NCI-H1417 (cell line): ENCODE data around the gene FNDC1.

Experiments used
- DNase-seq, 3 experiments: peaks; one replicate each; lab custom pipeline; 2025; lab: John Stamatoyannopoulos, UW

Gene FNDC1

DNA sequence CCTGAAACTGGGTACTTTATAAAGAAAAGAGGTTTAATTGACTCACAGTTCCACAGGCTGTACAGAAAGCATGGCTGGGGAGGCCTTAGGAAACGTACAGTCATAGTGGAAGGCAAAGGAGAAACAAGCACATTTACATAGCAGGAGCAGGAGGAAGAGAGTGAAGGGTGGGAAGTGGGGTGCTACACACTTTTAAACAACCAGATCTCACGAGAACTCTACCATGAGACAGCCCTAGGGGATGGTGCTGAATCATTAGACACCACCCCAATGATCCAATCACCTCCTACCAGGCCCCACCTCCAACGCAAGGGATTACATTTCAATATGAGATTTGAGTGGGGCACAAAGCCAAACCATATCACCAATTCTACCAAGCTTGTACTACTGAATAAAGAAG lies 7.4 kb upstream of the FNDC1 start:
- no peak for DNase-seq

DNA sequence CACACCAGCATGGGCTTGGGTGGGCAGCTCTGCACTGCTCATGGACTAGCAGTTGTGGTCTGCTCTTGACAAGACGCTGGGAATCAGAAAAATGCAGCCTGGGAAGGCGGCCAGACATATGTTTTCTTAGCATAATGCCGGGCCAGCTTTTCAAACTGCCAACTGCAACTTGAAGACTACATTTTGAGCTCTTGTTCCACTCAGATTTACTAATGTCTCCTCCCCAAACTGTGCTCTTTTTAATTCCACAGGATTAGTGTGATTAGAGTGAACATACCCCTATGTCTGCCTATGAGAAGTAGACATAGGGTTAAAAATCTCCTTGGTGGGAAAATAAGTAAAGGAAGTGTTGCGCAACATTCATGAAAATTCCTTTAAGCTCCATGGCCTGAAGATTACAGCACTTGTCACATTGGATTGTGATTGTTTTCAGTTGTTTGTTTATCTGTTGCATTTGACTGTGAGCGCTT lies 5.3 kb upstream of the FNDC1 start:
- DNase-seq = no peak

DNA sequence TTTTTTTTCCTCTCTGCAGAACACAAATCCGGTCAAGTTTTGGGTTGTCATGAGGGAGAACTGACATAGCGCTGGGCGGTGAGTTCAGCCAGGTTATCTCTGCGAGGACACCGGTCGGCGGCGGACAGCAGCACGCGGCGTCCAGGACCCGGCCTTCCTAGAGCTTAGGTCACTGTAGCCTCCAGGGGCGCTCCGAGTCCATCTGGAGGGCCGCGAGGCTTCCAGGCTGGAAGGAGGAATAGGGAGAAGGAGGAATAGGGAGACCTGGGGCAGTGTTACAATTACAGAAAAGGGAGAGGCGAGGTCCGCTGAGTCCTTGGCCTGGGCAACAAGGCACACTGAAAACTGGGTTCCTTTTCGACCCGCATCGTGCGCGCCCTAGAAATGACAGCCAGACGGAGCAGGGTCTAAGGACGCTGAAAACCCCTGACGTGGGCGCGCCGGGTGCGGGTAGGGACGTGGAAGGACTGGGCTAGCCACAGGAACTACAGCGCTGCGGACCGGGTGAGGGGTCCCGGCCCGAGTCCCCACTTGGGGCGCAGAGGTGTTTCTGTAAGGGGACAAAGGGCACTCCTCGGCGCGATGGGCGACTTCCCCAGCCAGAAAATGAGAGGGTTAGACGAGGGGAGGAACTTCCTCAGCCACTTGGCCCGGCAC lies 536 bp upstream of the FNDC1 start:
- no peak for DNase-seq

DNA sequence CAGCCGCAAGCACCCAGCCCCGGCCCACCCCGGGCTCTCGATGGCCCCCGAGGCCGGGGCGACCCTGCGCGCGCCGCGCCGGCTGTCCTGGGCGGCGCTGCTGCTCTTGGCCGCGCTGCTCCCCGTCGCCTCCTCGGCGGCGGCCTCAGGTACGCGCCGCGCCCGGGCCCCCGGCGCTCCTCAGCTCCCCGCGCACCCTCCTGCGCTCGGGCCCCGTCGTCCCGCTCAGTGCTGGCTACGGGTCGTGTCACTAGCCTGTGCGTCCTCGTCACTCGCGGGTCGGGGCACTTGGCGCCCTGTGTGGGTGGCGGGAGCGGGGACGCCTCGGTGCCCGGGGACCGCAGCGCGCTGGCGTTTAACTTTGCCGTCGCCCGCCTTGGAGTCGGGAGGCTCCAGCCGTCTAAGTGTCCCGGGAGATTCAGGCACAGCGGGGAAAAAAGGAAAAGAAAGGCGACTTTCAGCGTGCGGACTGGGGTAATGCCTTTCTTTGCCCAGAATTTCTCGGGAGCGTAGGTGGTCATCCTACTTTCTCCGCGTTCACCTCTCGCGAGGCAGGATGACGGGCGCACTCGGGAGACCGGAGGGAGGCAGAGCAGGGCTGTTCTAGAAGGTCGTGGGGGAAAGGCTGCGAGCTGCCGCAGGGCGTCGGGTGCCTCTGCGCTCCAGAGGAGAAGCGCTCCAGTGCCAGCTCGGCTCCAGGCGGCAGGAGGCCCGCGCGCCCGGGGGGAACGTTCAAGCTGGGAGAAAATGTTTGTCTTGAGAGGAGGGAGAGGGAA lies 545 bp downstream of the FNDC1 start:
- DNase-seq = peak in 1 of 3 experiments; percentile 11

DNA sequence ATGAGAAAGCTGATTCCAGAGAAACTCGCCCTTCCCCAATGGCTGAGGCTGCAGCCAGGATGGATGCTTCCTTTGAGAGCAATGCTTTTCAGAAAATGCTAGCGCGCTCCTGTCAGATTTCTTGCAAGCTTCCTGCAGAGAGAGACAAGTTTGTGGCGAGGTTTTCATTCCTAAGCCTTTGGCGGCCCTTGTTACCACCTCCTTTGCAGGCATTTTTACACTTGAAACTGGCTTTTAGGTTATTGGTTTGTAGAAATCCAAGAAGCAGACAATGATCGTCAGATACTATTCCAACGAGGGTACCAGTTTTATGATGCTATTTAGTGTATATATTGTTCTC lies 1.1 kb downstream of the FNDC1 start:
- no peak for DNase-seq

DNA sequence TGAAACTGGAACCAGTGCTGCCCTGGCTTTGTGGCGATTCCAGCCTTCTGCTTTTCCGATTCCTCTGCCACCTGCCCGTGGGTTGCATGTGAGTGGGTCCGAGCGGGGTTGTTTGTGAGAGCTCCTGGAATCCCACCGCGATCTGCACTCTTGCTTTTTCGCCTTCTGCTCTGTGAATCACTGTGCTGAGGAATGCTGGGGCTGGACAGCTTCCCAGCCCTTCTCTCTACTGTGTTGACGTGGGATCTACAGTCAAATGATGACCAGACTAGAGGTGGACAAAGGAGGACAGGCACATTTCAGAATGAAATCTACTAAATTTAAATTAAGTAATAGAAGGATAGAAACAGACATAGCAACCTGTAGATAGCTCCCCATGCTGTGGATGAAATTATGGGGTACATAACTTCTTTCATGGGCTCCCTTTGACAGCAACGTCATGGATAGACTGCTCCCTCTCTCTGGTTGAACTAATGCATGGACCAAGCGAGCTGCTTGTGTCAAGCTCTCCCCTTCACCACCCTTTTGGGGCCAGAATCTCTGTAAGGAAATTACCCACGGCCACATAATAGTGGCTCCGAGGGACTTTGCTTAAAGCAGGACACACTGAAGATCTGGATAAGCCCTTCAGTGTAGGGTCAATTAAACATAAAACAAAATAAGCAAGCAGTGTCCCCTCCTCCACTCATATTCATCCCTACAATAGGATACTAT lies 2.0 kb downstream of the FNDC1 start:
- DNase-seq = no peak

DNA sequence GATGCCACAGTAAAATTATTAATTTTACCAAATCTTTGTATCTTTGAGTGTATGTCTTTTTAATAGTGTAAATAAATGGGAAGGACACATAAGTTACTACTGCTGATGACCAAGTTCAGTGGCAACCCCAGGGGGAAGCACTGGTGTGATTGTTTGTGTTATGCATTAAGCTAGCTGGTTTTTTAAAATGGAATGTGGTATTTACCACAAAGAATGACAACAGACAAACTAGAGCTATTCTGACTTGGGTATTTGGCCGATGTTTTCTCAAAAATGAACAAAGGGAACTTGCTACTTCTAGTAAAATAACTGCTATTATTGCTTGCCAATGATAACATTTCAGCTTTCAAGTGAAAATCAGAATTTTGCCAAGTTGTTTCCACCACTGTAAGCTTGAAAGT lies 2.9 kb downstream of the FNDC1 start:
- DNase-seq = no peak

DNA sequence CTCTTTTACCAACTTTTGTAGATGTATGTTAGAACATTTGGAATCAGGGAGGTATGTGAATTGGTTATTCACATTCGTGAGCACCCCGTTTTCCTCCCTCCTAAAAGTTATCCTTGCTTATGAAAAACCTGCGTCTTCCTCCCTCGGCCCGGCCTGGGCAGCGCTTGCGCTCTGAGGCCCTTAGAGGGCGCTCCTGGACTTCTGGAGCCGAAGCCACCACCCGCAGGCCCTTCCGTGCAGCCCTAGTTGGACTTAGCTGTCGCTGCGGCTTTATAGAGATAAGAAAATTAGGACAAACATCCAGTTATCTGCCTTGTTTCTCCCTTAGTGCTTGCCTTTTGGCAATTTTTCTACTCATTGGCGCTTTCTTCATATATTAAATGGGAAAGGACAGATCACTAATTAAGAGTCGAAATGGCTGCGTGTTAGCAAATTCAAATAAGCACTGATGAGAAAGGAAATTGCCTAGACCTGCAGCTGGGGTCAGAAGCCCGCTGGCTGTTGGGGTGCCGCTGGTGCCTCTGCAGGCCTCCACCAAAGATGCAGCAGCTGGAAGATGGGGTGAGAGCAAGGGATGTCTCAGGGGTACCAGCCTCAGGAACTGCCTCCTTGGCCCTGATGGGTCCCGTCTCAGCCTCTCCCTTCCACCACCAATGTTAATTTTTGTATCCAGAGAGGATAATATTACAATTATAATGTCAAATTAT lies 5.2 kb downstream of the FNDC1 start:
- DNase-seq = peak; percentile 58 to 81 (median 72)

DNA sequence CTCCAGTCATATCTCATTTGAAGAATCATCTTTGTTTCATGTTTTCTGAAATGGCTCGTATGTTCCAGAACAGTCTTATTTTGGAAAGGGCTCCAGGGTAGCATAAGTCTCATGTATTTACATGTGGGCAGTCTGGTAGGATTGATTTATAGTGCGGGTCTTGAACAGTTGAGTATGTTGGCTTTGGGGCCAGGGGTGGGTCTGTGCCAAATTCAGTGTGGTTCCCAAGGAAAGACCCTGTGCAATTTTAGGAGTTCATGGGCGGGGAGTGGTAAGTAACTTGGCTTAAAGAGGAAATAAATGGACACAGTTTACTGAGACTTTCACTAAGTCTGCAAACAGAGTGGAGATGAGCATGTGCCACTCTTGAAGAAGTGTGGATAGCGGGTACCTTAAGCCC lies 7.7 kb downstream of the FNDC1 start:
- no peak for DNase-seq

DNA sequence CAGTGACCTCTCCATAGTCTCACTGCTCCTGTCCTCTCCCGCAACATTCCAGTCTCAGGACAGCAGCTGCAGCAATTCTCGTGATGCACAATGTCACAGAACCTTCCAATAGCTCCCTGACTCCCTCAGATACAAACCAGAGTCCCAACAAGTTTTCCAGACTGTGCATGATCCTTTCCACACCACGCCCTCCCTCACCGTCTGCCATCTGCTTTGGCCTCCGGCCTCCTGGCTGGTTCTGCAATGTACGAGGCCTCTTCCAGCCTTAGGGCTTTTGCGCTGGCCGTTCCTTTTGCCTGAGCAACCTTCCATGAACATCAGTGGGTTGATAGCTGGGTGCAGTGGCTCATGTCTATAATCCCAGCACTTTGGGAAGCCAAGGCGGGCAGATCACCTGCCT lies 9.6 kb downstream of the FNDC1 start:
- no peak for DNase-seq

DNA sequence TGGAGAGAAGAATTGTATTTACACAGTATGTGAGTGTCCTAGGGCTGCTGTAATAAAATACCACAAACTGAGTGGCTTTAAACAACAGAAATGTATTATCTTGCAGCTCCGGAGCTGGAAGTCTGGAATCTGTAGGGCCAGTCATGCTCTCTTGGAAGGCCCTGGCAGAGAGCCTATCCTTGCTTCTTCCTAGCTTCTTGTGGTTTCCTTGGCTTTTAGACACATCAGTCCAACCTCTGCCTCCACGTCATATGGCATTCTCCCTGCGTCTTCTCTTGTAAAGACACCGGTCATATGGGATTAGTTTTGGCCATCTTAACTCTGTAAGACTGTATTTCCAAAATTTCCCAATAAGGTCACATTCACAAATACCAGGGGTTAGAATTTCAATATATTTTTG lies 10.8 kb downstream of the FNDC1 start:
- no peak for DNase-seq

DNA sequence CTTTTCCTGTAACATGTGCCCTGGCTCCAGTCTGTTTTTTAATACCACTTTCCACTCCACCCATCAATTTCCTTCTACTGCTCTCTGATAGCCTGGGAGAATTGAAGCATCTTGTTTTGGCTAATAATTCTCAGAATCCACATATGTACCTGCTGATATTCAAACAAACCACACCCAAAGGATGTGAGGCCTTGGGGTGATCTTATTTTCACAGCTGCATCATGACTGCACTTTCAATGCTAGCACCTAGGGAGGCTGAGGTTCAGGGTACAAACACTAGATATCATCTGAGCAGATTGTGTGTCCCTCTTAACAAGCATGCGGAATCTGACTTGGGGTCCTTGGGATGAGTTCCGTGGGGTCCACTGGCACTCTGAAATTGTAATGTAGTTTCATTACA lies 12.7 kb downstream of the FNDC1 start:
- DNase-seq = no peak

DNA sequence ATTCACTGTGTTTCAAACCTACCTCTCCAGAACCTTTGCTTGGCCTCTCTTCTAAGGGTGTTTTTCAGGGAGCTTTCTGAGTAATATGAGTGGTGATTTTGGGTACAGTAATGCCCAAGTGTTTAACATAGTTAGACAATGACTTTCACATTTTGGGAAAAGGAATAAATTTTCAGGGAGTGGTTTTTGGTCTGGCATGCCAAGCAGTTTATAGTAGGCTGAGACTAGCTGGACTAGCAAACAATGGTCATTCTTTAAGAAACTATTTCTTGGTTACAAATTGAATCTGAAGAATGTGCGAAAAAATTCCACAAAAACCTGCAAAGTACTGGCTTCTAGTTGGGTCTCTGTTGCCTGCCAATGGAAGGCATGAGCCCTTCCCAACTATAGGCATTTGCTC lies 15.4 kb downstream of the FNDC1 start:
- DNase-seq = no peak

DNA sequence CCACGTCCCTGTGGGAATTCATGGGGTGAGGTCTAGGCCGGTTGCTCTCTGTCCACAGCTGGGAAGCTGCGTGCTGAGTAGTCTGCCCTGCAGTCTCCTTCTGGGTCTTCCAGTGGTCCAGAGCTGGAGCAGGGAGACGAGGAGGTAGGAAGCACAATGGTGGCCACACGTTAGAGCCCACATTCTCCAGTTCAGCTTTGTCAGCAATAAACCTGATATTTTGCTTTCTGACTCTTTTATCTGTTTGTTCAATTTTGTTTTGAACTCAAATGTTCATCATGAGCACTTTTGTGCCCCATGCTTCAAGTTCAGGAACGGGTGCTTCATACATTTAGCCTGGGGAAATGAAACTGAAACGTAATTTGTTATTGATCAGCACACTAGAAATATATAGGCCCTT lies 21.3 kb downstream of the FNDC1 start:
- no peak for DNase-seq

DNA sequence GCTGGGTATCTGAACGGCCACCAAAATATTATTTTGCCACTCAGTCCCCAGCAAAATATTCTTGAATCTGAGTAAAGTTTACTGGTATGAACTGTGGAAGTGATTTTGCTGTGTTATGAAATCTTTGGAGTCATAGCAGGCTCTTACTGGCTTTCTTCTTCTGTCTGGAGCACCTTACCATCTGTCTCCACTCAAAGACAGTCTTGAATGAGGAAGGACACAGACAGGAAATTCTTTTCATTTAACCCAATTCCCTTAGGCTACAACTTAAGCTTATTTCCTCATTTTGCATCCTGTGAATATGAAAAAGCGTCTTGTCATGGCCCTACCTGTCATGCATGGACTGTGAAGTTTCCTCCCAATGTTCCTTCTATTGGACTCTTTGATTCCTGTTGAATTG lies 24.7 kb downstream of the FNDC1 start:
- no peak for DNase-seq

DNA sequence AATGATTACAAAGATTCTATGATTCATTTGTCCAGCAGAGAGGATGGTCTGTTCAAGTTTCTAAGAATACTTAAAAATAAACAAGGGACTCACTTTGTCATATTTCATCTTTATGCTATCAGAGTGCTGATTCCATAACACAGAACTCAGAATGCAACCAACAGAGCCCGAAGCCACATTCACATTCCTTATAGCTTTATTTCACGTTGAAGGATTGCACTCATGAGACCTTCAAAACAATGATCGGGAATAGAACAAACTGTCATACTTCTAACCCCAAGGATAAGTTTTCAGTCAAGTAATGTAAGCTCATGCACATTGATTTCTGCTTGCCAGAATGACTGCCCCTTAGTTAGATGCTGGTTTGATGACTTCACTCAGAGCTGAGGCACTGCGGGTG lies 25.2 kb downstream of the FNDC1 start:
- no peak for DNase-seq

DNA sequence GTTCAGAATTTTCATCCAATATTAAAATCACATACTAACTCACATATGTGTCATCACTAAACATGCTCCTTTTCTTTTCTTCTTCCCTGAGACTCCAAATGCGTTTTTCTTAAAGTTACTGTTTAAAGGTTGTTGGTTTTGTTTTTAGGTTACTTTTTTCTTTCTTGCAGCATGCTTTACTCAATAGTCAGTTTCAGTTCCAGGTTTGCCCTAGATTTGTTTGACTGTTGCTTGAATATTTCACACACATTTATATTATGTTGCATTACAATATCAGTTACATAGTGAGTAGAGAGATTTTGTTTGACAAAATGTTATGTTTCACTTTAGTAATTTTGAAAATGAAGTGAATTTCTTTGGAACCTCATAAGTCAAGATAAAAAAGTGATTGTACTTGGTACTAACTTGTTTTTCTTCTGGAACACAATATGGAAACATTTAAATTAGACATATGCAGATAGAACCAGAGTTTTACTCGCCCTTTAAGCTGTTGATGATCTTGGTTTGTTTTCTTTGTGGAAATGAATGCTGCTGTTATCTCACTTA lies 27.3 kb downstream of the FNDC1 start:
- DNase-seq = no peak

DNA sequence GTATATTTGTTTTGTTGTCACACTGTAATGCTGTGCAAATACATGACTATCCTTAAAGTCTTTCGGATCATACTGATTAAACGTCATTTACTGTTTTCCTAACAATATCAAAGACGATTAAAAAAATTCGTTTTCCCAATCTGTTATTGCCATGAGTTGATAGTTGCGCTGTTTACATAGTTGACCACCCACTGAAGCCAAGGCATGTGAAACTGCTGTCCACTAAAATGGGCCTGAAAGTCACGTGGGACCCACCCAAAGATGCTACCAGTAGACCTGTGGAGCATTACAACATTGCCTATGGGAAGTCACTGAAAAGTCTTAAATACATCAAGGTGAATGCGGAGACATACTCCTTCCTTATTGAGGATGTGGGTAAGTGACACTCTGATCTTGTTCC lies 28.1 kb downstream of the FNDC1 start:
- no peak for DNase-seq

DNA sequence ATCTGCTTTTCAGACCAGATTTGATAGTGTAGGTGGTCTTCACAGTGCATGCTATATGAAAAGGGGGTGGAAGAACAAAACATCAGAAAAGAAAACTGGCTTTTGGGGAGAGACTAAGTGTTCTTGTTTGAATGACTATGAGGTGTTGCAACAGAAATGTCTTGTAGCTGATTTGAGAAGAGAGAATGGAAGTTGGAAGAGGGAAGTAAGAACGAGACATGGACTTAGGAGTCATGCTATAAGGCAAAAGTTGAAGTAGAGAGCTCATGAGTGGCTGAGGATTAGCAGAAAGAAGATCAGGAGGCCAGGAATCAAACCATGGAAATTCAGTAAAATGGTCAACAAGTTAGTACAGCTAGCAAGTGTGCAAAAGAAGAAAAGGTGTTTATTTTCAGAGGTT lies 32.1 kb downstream of the FNDC1 start:
- no peak for DNase-seq

DNA sequence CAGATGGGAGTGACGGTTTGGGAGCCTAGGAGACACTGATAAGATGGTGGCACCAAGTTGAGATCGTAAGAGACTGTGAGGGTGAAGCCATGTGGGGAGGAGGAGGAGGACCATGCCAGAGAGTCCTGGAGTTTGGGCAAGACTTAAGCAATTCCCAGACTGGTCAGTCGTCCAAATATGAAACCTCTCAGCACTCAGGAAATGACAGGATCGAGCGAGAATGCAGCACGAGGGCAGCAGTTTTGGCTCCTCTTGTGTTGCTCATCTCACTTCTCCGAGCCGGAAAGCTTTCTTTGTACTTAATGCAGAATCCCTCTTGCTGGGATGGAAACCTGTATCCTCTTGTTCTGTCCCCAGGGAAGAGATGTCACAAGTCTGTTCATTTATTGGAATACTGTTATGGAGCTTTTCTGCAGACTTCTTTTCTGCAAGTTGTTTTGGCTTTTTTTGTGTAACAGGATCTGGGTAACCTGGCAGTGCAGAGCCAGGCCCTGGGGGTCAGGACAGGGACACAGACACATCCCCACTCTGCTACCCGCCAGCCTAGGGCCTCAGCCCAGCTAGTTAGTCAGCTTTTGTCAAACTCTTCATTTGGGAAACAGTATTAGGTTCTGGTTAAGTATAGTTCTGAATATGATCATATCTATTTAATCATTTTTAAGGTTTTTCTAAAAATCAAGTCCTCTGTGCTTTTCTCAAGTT lies 34.3 kb downstream of the FNDC1 start:
- DNase-seq = no peak

DNA sequence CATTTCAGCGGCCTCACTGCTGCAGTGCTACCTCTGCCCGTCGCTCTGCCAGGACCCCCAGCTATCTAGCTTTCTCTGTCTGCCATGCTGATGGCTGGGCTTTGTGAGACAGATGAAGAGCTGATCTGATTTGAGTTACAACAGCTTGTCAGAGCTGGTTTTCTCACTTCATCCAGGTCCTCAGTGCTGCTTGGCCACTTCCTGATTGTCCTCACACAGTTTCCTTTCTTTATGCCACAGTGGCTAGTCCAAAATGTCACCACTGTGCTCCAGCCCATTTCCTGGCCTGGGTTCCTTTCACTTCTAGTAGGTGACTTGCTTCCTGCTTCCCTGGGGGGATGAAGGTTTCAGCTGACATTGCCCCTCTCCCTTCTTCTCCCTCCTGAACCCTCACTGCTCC lies 35.4 kb downstream of the FNDC1 start:
- no peak for DNase-seq

DNA sequence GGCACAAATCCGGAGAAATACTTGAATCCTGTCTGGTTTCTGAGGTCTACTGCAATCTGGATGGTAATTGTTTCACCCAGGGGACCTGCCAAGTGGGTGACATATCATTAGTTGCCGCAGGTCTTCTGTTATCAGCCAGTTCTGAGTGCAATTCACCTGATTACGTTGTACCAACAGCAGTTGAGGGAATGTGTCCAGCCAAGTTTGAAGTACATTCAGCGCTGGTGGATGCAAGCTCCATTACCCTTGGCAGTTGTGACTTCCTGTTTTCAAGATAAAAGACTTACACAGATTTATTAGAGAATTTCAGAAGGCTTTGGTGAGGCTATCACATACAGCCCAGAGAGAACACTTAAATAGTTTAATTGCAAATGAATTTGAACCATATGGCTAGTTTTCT lies 42.8 kb downstream of the FNDC1 start:
- peak in 2 of 3 experiments; percentile 17 to 18 for DNase-seq
